Breast epithelium (tissue), 3 donors: ENCODE results near the gene SMAD1.

Source experiments
- CTCF ChIP-seq, 3 donors: fragments of 450-650 bp; IDR thresholded peaks; one replicate each; pipeline ENCODE4 v1.5.1; 2016 to 2017; ENCODE audit warnings: antibody characterized with exemption in 3 of 3, mild to moderate bottlenecking in 3 of 3, moderate library complexity in 3 of 3
- POLR2A ChIP-seq: fragments of 450-650 bp; IDR thresholded peaks from one replicate; pipeline ENCODE4 v1.6.1; 2016; ENCODE audit warnings: antibody characterized with exemption, mild to moderate bottlenecking, moderate library complexity
- POLR2AphosphoS5 ChIP-seq, 3 donors: sonication (generic); formaldehyde crosslinking; IDR thresholded peaks; one replicate each; pipeline ENCODE4 v1.6.1; 2017; ENCODE audit warnings: antibody characterized with exemption in 3 of 3

GRCh38 chr4:145554691-145555090 lies 73.0 kb downstream of the SMAD1 start:
- TF ChIP-seq CTCF (IDR thresholded peaks at IDR 0.05) = no peak
- no peak for TF ChIP-seq POLR2AphosphoS5 (IDR thresholded peaks at IDR 0.05)
- no peak for TF ChIP-seq POLR2A
